Endothelial cell of umbilical vein (primary cell): ENCODE measurements around the gene C19orf67. TPM values are rescaled to one million over a fixed set of nuclear protein-coding genes. Genes with fewer than 3 reads are reported as not detected.
"Not testable (repeated sequence)": the region's sequence is repeated elsewhere in the genome, so short reads cannot be mapped to it uniquely, and the experiment has no call there.

Source experiments
- BruUV-seq: library from RNA; stranded (reverse); fragments of 400-500 nt; replicated peaks from 2 replicates; lab custom pipeline; 2021; lab: Mats Ljungman, UMichigan
- CTCF ChIA-PET: fragments of 300-600, 350-600 bp; sonication (Branson Sonifier 250); formaldehyde crosslinking; loops from one replicate; lab custom pipeline; 2021; ENCODE audit warnings: antibody characterized with exemption, inconsistent platforms; lab: Charles Lee
- POLR2A ChIA-PET: fragments of 300-600, 350-600 bp; sonication (Branson Sonifier 250); formaldehyde crosslinking; loops from one replicate; lab custom pipeline; 2021; ENCODE audit warnings: antibody characterized with exemption, inconsistent platforms; lab: Charles Lee
- DNase-seq: peaks from one replicate; pipeline ENCODE4 v3.0.0-alpha.2; 2011; ENCODE audit warnings: low read depth, low spot score
- FAIRE-seq: peaks from 2 replicates; lab custom pipeline; 2011; peaks lifted over from hg19 to GRCh38; lab: Jason Lieb, UNC
- H2AFZ ChIP-seq: 2 replicates; pipeline ENCODE4 v1.6.0; 2012; ENCODE audit warnings: low read depth, low read length, control low read depth, inconsistent platforms
- H3K27ac ChIP-seq: 2 replicates; pipeline ENCODE4 v1.5.1; 2011; ENCODE audit warnings: low read depth, mild to moderate bottlenecking, control low read depth, low read length, moderate library complexity; ENCODE audit not compliant: insufficient read depth
- H3K27me3 ChIP-seq, 2 experiments: 2 replicates each; pipeline versions ENCODE4 v1.6.0 to v1.6.1; 2011; ENCODE audit warnings: low read length in 2 of 2, mixed read lengths in 1 of 2; ENCODE audit not compliant: control insufficient read depth in 2 of 2, insufficient read depth in 2 of 2
- H3K36me3 ChIP-seq, 2 experiments: 2 replicates in 1 of 2; 3 replicates in 1 of 2; pipeline ENCODE4 v1.5.1; 2011; ENCODE audit warnings: low read length in 2 of 2, mild to moderate bottlenecking in 1 of 2, moderate library complexity in 1 of 2; ENCODE audit not compliant: control insufficient read depth in 2 of 2, insufficient read depth in 2 of 2; ENCODE audit errors: extremely low read depth in 1 of 2
- H3K4me1 ChIP-seq: 3 replicates; pipeline ENCODE4 v1.5.1; 2011; ENCODE audit warnings: mild to moderate bottlenecking, low read length; ENCODE audit not compliant: control insufficient read depth, insufficient read depth; ENCODE audit errors: extremely low read depth
- H3K4me2 ChIP-seq: 2 replicates; pipeline ENCODE4 v1.6.1; 2011; ENCODE audit warnings: low read length, control low read depth, mixed read lengths; ENCODE audit not compliant: insufficient read depth
- H3K4me3 ChIP-seq, 3 experiments: fragments of 200-600 bp in 1 of 3; sonication (generic), shearing (Covaris generic) in 1 of 3; replicated peaks in 1 of 3; 2 replicates each; pipeline ENCODE4 v1.5.1; 2011 to 2016; ENCODE audit warnings: control low read depth in 3 of 3, low read length in 3 of 3, mild to moderate bottlenecking in 2 of 3, inconsistent platforms in 1 of 3, low read depth in 1 of 3, moderate library complexity in 1 of 3; ENCODE audit not compliant: insufficient read depth in 1 of 3
- H3K79me2 ChIP-seq: 2 replicates; pipeline ENCODE4 v1.6.0; 2012; ENCODE audit warnings: low read length, inconsistent platforms; ENCODE audit not compliant: control insufficient read depth, insufficient read depth
- H3K9ac ChIP-seq: replicated peaks from 2 replicates; pipeline ENCODE3; 2011; ENCODE audit warnings: low read length, control low read depth; ENCODE audit not compliant: insufficient read depth; ENCODE audit errors: extremely low read depth
- H3K9me1 ChIP-seq: replicated peaks from 3 replicates; pipeline ENCODE4 v1.6.0; 2011; ENCODE audit warnings: mild to moderate bottlenecking, low read length; ENCODE audit not compliant: control insufficient read depth, insufficient read depth; ENCODE audit errors: extremely low read depth
- H3K9me3 ChIP-seq: replicated peaks from 2 replicates; pipeline ENCODE4 v1.5.1; 2012; ENCODE audit warnings: low read length, inconsistent platforms; ENCODE audit not compliant: control insufficient read depth, insufficient read depth
- H4K20me1 ChIP-seq: replicated peaks from 2 replicates; pipeline ENCODE3; 2011; ENCODE audit warnings: mild to moderate bottlenecking, low read length; ENCODE audit not compliant: control insufficient read depth, insufficient read depth; ENCODE audit errors: extremely low read depth
- FOS ChIP-seq: IDR thresholded peaks from 2 replicates; pipeline ENCODE4 v1.6.1; 2011; ENCODE audit warnings: mild to moderate bottlenecking, low read length, moderate library complexity, borderline replicate concordance; ENCODE audit not compliant: insufficient read depth
- GATA2 ChIP-seq: IDR thresholded peaks from 2 replicates; pipeline ENCODE4 v1.7.0; 2011; ENCODE audit warnings: low read depth, mild to moderate bottlenecking, moderate library complexity, mixed read lengths, low read length; ENCODE audit not compliant: insufficient read length, insufficient read depth
- JUN ChIP-seq: IDR thresholded peaks from 2 replicates; pipeline ENCODE4 v1.6.1; 2011; ENCODE audit warnings: borderline replicate concordance, low read depth; ENCODE audit not compliant: insufficient read length, insufficient read depth
- MAX ChIP-seq: IDR thresholded peaks from 2 replicates; pipeline ENCODE4 v1.6.1; 2011; ENCODE audit not compliant: insufficient read depth, insufficient read length
- MYC ChIP-seq: IDR thresholded peaks from one replicate; pipeline ENCODE4 v1.6.1; 2011; ENCODE audit warnings: mild to moderate bottlenecking, low read depth, low read length
- POLR2A ChIP-seq: IDR thresholded peaks from 2 replicates; pipeline ENCODE4 v1.6.1; 2012; ENCODE audit warnings: low read depth, mild to moderate bottlenecking, control low read depth, low read length
- POLR2AphosphoS5 ChIP-seq: IDR thresholded peaks from 2 replicates; pipeline ENCODE4 v1.6.1; 2012; ENCODE audit warnings: low read depth, mild to moderate bottlenecking, control low read depth, low read length, moderate library complexity; ENCODE audit not compliant: insufficient read depth
- dilution Hi-C: fragments of 300-500 bp; cut with MboI; formaldehyde crosslinking; loops from one replicate; pipeline ENCODE4 v1.15.0; 2019; ENCODE audit warnings: low sequenced_read_pairs; ENCODE audit not compliant: extremely low pct_ligation_motif_present
- intact Hi-C: fragments of 100-400 bp; cut with micrococcal nuclease; formaldehyde crosslinking; loops from one replicate; pipeline ENCODE4 v1.10.0; 2022
- polyA plus RNA-seq, 4 experiments: library from polyadenylated mRNA; depleted of rRNA in 3 of 4; stranded (reverse) in 3 of 4; unstranded in 1 of 4; fragments of >200 nt; gene quantifications; 2 replicates each; pipeline versions ENCODE4 v1.2.1 to v1.2.3, GENCODE V29; 2011 to 2012; ENCODE audit warnings: missing spikeins in 1 of 4
- total RNA-seq: library from RNA; stranded (reverse); gene quantifications from 2 replicates; pipeline ENCODE4 v1.2.3, GENCODE V29; 2021

Gene C19orf67
- total and polyA plus RNA-seq, 2 donors (not counting 3 experiments of a cell fraction or from before 2014, with no cell fraction given), result 0.55 TPM; not detected in 1

- DNase-seq (no peak), FAIRE-seq (no peak)
- no peaks in the 10 kb centered on the region for H3K9me1 ChIP-seq
- H3K79me2 ChIP-seq, result no peaks in the 10 kb centered on the region
- no peak overlapping the region for H3K9ac ChIP-seq
- dilution Hi-C loops, result no loop called here
- no peaks in the 10 kb centered on the region for H3K36me3 ChIP-seq
- H3K27me3 ChIP-seq, result peaks cover 0 to 2% of the 10 kb centered on the region in 2 experiments
- no peak overlapping the region for H3K4me3 ChIP-seq
- BruUV-seq, result no TSS peak
- TF ChIP-seq MAX, result no peak
- TF ChIP-seq FOS, result no peak
- no peak for TF ChIP-seq JUN
- no peak for TF ChIP-seq POLR2A
- TF ChIP-seq GATA2, result no peak
- no peak for TF ChIP-seq POLR2AphosphoS5
- TF ChIP-seq MYC, result no peak
- CTCF ChIA-PET, result interaction anchor here (1.1 to 2.9 kb wide), 4 partner anchors 13 to 36 kb away, joined by 3 to 10 read pairs (median 6); partner anchors contain the start of gene MISP3
- H3K27ac ChIP-seq, result no peak overlapping the region
- H4K20me1 ChIP-seq, result no peaks in the 10 kb centered on the region
- intact Hi-C loops, result no loop called here
- no peaks in the 10 kb centered on the region for H3K9me3 ChIP-seq
- H3K4me1 ChIP-seq, result peaks cover 6% of the 10 kb centered on the region
- no peak overlapping the region for H2AFZ ChIP-seq
- POLR2A ChIA-PET, result no interaction called here
- no peak overlapping the region for H3K4me2 ChIP-seq
Observed at GRCh38 chr19:14035706-14036105, 49.9 kb downstream of the C19orf67 start.

GRCh38 chr19:14035159-14035558, 50.4 kb downstream of the C19orf67 start:
- DNase-seq, intact Hi-C loops, BruUV-seq, H3K36me3 ChIP-seq, H3K9ac ChIP-seq, H3K4me2 ChIP-seq, H3K79me2 ChIP-seq, FAIRE-seq, H4K20me1 ChIP-seq, H3K4me1 ChIP-seq, H2AFZ ChIP-seq, H3K4me3 ChIP-seq, POLR2A ChIA-PET, dilution Hi-C loops, H3K9me1 ChIP-seq, H3K27me3 ChIP-seq, H3K27ac ChIP-seq, H3K9me3 ChIP-seq: not testable (repeated sequence)
- CTCF ChIA-PET, result interaction anchor here (0.7 to 2.7 kb wide), 5 partner anchors 13 to 37 kb away, joined by 3 to 9 read pairs (median 3); partner anchors contain the start of gene MISP3
